Activated naive CD4-positive, alpha-beta T cell treated with anti-CD3 and anti-CD28 coated beads, Interleukin-2, amount 50 U/mL, for 72 hours (primary cell): ENCODE data around the gene CYTH3. TPM values are rescaled to one million over a fixed set of nuclear protein-coding genes. Genes with fewer than 3 reads are reported as not detected.

Experiments used
- ATAC-seq, 2 donors: fragments of 150-1000 bp; cut with Tn5 transposase; 2 replicates each; pipeline ENCODE4 v1.10.0; 2021; ENCODE audit warnings: mild to moderate bottlenecking in 2 of 2, moderate library complexity in 2 of 2
- DNase-seq, 2 donors: peaks; one replicate each; pipeline ENCODE4 v3.0.0; 2021 to 2022; ENCODE audit warnings: low spot score in 2 of 2
- H3K27ac Mint-ChIP-seq, 2 donors: one replicate each; pipeline ENCODE4 v1.8.0; 2022; ENCODE audit warnings: mild to moderate bottlenecking in 2 of 2, mixed read lengths in 2 of 2
- H3K36me3 Mint-ChIP-seq, 2 donors: one replicate each; pipeline ENCODE4 v1.8.0; 2022; ENCODE audit warnings: mixed read lengths in 2 of 2
- H3K9me3 Mint-ChIP-seq, 2 donors: one replicate each; pipeline ENCODE4 v1.8.0; 2022; ENCODE audit warnings: mixed read lengths in 2 of 2
- total RNA-seq, 2 donors: library from RNA; stranded (reverse); gene quantifications; one replicate each; pipeline ENCODE4 v1.2.3, GENCODE V29; 2022

The CYTH3 gene
- total RNA-seq, 2 donors from 2014 or later, result 1.2 to 2.4 TPM

- H3K9me3 Mint-ChIP-seq, result no peaks in the 10 kb centered on the region
- DNase-seq, result no peak
- no peaks in the 10 kb centered on the region for H3K36me3 Mint-ChIP-seq
- no peak for ATAC-seq
- H3K27ac Mint-ChIP-seq, result no peak overlapping the region
These were observed 101.6 kb downstream of the CYTH3 start for GRCh38 chr7:6170571-6171531.

- peak overlapping the region in 1 of 2 donors; percentile 19 for H3K27ac Mint-ChIP-seq
- no peaks in the 10 kb centered on the region for H3K9me3 Mint-ChIP-seq
- ATAC-seq (no peak), DNase-seq (no peak)
- H3K36me3 Mint-ChIP-seq, result no peaks in the 10 kb centered on the region
These were observed 102.5 kb downstream of the CYTH3 start for GRCh38 chr7:6169805-6170520.

GRCh38 chr7:6168477-6168868, 104.0 kb downstream of the CYTH3 start:
- no peaks in the 10 kb centered on the region for H3K36me3 Mint-ChIP-seq
- ATAC-seq (no peak), DNase-seq (no peak)
- H3K9me3 Mint-ChIP-seq, result no peaks in the 10 kb centered on the region
- H3K27ac Mint-ChIP-seq, result no peak overlapping the region

- ATAC-seq (no peak), DNase-seq (no peak)
- Mint-ChIP-seq H3K36me3 (no peaks in the 10 kb centered on the region), H3K9me3 (no peaks in the 10 kb centered on the region), H3K27ac (peak overlapping the region in 1 of 2 donors; percentile 31)
These were observed 104.6 kb downstream of the CYTH3 start for GRCh38 chr7:6167587-6168476.

GRCh38 chr7:6167004-6167551, 105.3 kb downstream of the CYTH3 start:
- ATAC-seq, result no peak
- Mint-ChIP-seq H3K9me3 (no peaks in the 10 kb centered on the region), H3K36me3 (no peaks in the 10 kb centered on the region), H3K27ac (peak overlapping the region; percentile 31 to 36)
- DNase-seq, result no peak

GRCh38 chr7:6166443-6166891, 106.0 kb downstream of the CYTH3 start:
- Mint-ChIP-seq H3K36me3 (no peaks in the 10 kb centered on the region), H3K27ac (peak overlapping the region in 1 of 2 donors; percentile 36), H3K9me3 (no peaks in the 10 kb centered on the region)
- DNase-seq, result no peak
- ATAC-seq, result no peak

GRCh38 chr7:6165521-6166320, 106.7 kb downstream of the CYTH3 start:
- Mint-ChIP-seq H3K27ac (peak overlapping the region in 1 of 2 donors; percentile 77), H3K36me3 (no peaks in the 10 kb centered on the region), H3K9me3 (no peaks in the 10 kb centered on the region)
- DNase-seq (no peak), ATAC-seq (peak in 1 of 2 donors; percentile 4)

GRCh38 chr7:6165075-6165474, 107.3 kb downstream of the CYTH3 start:
- Mint-ChIP-seq H3K27ac (peak overlapping the region in 1 of 2 donors; percentile 77), H3K9me3 (no peaks in the 10 kb centered on the region), H3K36me3 (no peaks in the 10 kb centered on the region)
- ATAC-seq, result no peak
- no peak for DNase-seq

- DNase-seq (no peak), ATAC-seq (no peak)
- Mint-ChIP-seq H3K36me3 (no peaks in the 10 kb centered on the region), H3K27ac (no peak overlapping the region), H3K9me3 (no peaks in the 10 kb centered on the region)
These were observed 107.9 kb downstream of the CYTH3 start for GRCh38 chr7:6164491-6164890.

GRCh38 chr7:6164010-6164409, 108.4 kb downstream of the CYTH3 start:
- Mint-ChIP-seq H3K9me3 (no peaks in the 10 kb centered on the region), H3K27ac (no peak overlapping the region), H3K36me3 (no peaks in the 10 kb centered on the region)
- no peak for ATAC-seq
- DNase-seq, result no peak

- H3K9me3 Mint-ChIP-seq, result no peaks in the 10 kb centered on the region
- H3K36me3 Mint-ChIP-seq, result no peaks in the 10 kb centered on the region
- DNase-seq (no peak), ATAC-seq (no peak)
- no peak overlapping the region for H3K27ac Mint-ChIP-seq
These were observed 109.0 kb downstream of the CYTH3 start for GRCh38 chr7:6163402-6163801.

- no peak for ATAC-seq
- no peaks in the 10 kb centered on the region for H3K36me3 Mint-ChIP-seq
- H3K27ac Mint-ChIP-seq, result no peak overlapping the region
- DNase-seq, result no peak
- H3K9me3 Mint-ChIP-seq, result no peaks in the 10 kb centered on the region
These were observed 109.6 kb downstream of the CYTH3 start for GRCh38 chr7:6162650-6163366.

GRCh38 chr7:6162331-6162620, 110.1 kb downstream of the CYTH3 start:
- H3K9me3 Mint-ChIP-seq, result no peaks in the 10 kb centered on the region

GRCh38 chr7:6161463-6162330, 110.7 kb downstream of the CYTH3 start:
- H3K36me3 Mint-ChIP-seq, result no peaks in the 10 kb centered on the region
- DNase-seq (no peak), ATAC-seq (no peak)
- H3K27ac Mint-ChIP-seq, result no peak overlapping the region
- no peaks in the 10 kb centered on the region for H3K9me3 Mint-ChIP-seq

More at GRCh38 chr7:6162331-6162620, 110.1 kb downstream of the CYTH3 start:
- Mint-ChIP-seq H3K27ac (no peak overlapping the region), H3K36me3 (no peaks in the 10 kb centered on the region)
- DNase-seq (no peak), ATAC-seq (no peak)
